Measurements from ENCODE around the gene UTP25.
"Not testable (repeated sequence)": the region's sequence is repeated elsewhere in the genome, so short reads cannot be mapped to it uniquely, and the experiment has no call there.

UTP25 gene

DNA sequence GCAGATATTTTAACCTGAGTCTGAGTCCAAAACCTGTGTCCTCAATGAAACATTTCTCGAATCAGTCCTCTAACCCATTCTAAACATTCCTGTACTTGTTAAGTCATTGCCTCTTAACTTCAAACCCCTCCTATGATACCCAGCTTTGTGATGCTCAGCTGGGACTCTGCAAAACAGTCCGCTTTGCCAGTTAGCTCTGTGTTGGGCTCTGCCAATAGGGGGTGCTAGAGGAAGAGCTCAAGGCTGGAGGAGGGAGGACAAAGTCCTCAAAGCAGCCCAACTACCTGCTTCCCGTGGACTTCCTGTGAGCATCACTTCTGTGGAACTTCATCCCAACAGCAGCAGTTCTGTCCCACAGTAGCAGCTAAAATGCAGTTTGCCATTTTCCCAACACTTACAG is 72.2 kb downstream of the UTP25 start:
- no peak for DNase-seq

DNA sequence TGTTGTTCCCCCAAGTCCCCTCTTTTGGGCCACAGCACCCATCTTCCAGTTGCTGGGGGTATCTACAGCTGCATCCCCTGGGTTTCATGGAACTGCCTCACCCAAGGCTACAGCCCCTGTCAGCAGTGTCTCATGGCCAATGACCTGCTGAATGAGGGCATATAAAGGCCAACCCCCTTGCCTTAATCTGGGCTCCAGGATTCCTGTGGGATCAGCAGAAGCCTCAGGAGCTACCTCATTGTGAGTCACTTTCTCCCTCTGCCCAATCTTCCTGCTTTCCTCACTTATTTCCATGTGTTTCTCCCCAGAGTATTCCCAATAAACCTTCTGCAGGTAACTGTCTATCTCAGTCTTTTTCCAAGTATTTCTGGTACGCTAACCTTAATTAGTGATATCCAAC is 73.0 kb downstream of the UTP25 start:
- no peak for DNase-seq

DNA sequence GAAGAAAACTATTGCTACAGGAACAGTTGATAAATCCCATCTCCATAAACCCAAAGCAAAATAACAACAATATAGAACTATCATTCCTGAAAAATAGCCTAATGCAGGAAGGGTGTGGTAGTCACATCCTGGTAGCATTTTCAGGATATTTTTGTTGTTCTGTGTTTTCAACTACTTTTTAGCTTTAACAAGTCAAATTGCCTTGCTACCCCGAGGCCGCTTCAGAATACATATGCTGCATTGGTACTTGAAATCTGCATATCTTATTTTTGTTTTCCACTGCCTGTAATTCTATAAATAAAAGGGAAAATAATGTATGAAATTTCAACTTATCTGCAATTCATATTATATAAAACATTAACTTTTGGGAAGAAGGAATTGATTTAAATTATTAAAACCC is 73.4 kb downstream of the UTP25 start:
- no peak for DNase-seq

DNA sequence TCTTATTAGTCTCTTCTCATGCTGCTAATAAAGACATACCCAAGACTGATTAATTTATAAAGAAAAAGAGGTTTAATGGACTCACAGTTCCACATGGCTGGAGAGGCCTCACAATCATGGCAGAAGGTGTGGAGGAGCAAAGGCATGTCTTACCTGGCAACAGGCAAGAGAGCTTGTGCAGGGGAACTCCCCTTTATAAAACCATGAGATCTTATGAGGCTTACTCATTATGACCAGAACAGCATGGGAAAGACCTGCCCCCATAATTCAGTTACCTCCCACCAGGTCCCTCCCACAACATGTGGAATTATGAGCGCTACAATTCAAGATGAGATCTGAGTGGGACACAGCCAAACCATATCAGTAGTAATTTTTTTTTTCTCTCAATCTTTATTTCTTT is 77.0 kb downstream of the UTP25 start:
- not testable (repeated sequence) for DNase-seq

Measured in activated CD4-positive, CD25-positive, alpha-beta regulatory T cell treated with anti-CD3 and anti-CD28 coated beads, Interleukin-2, amount 50 U/mL, for 72 hours (primary cell).